Caco-2 (cell line): ENCODE measurements around the gene C5orf15. TPM values are rescaled to one million over a fixed set of nuclear protein-coding genes. Genes with fewer than 3 reads are reported as not detected.

Source experiments
- BruUV-seq: library from RNA; stranded (reverse); fragments of 400-500 nt; replicated peaks from 2 replicates; lab custom pipeline; 2021; lab: Mats Ljungman, UMichigan
- CTCF ChIA-PET: fragments of 300-600 bp; sonication (Branson Sonifier 250); formaldehyde crosslinking; loops from one replicate; lab custom pipeline; 2022; ENCODE audit warnings: antibody characterized with exemption; lab: Charles Lee
- POLR2A ChIA-PET: fragments of 300-600 bp; sonication (Branson Sonifier 250); formaldehyde crosslinking; loops from one replicate; lab custom pipeline; 2022; ENCODE audit warnings: antibody characterized with exemption; lab: Charles Lee
- DNase-seq, 2 experiments: peaks; one replicate each; pipeline versions ENCODE4 v3.0.0 to v3.0.0-alpha.2; 2020 to 2022
- H3K27me3 ChIP-seq: replicated peaks from 2 replicates; pipeline ENCODE4 v1.6.0; 2011; ENCODE audit warnings: low read length; ENCODE audit not compliant: control insufficient read depth, insufficient read depth
- H3K36me3 ChIP-seq: 2 replicates; pipeline ENCODE4 v1.5.1; 2011; ENCODE audit warnings: low read length; ENCODE audit not compliant: control insufficient read depth, insufficient read depth
- H3K4me1 ChIP-seq: fragments of 250-450 bp; sonication (Bioruptor Pico); 2 replicates; pipeline ENCODE4 v1.5.1; 2020; ENCODE audit warnings: mild to moderate bottlenecking
- H3K4me3 ChIP-seq: 2 replicates; pipeline ENCODE4 v1.5.1; 2011; ENCODE audit warnings: low read depth, mild to moderate bottlenecking, control low read depth, low read length
- H3K9me3 ChIP-seq: fragments of 250-450 bp; sonication (Bioruptor Pico); 2 replicates; pipeline ENCODE4 v1.5.1; 2020; ENCODE audit warnings: mild to moderate bottlenecking, moderate library complexity
- H3K27ac Mint-ChIP-seq: one replicate; pipeline ENCODE4 v1.8.0; 2022; ENCODE audit warnings: mixed read lengths; ENCODE audit not compliant: unreplicated experiment
- H3K27me3 Mint-ChIP-seq: one replicate; pipeline ENCODE4 v1.8.0; 2022; ENCODE audit warnings: mixed read lengths; ENCODE audit not compliant: insufficient read depth, unreplicated experiment
- H3K36me3 Mint-ChIP-seq: one replicate; pipeline ENCODE4 v1.8.0; 2022; ENCODE audit warnings: mild to moderate bottlenecking, mixed read lengths; ENCODE audit not compliant: insufficient read depth, unreplicated experiment
- H3K4me1 Mint-ChIP-seq: one replicate; pipeline ENCODE4 v1.8.0; 2022; ENCODE audit warnings: low read depth, mixed read lengths; ENCODE audit not compliant: unreplicated experiment
- H3K4me3 Mint-ChIP-seq: one replicate; pipeline ENCODE4 v1.8.0; 2022; ENCODE audit warnings: mild to moderate bottlenecking, moderate library complexity, mixed read lengths; ENCODE audit not compliant: unreplicated experiment
- H3K9me3 Mint-ChIP-seq: one replicate; pipeline ENCODE4 v1.8.0; 2022; ENCODE audit warnings: mixed read lengths; ENCODE audit not compliant: unreplicated experiment
- intact Hi-C: fragments of 100-400 bp; cut with micrococcal nuclease; formaldehyde crosslinking; loops from one replicate; pipeline ENCODE4 v1.10.0; 2022; ENCODE audit not compliant: unreplicated experiment
- total RNA-seq: library from RNA; stranded (reverse); gene quantifications from 2 replicates; pipeline ENCODE4 v1.2.3, GENCODE V29; 2022
- TF ChIP-seq, protein P1 (sequence below), 2 experiments: fragments of 200-600 bp in 1 of 2; IDR thresholded peaks; 1 replicate in 1 of 2; 2 replicates in 1 of 2; pipeline versions ENCODE4 v1.5.1 to v1.8.0; 2011 to 2022; ENCODE audit warnings: antibody characterized with exemption in 1 of 2, control low read depth in 1 of 2, inconsistent platforms in 1 of 2, low read depth in 1 of 2, low read length in 1 of 2, mild to moderate bottlenecking in 1 of 2, moderate library complexity in 1 of 2; ENCODE audit not compliant: insufficient read depth in 1 of 2, severe bottlenecking in 1 of 2, unreplicated experiment in 1 of 2

Gene C5orf15
- total RNA-seq, 1 experiment from 2014 or later = 35.6 TPM

GRCh38 chr5:133998042-133998441, 29.6 kb upstream of the C5orf15 start:
- no TSS peak for BruUV-seq
- peaks cover 5% of the 10 kb centered on the region for H3K36me3 ChIP-seq
- H3K4me3 ChIP-seq = no peak overlapping the region
- H3K4me1 ChIP-seq = peaks cover 65% of the 10 kb centered on the region
- peaks cover 37% of the 10 kb centered on the region for H3K4me1 Mint-ChIP-seq
- CTCF ChIA-PET = interaction anchor here (0.9 to 1.8 kb wide), 2 partner anchors 18 to 29 kb away, joined by 7 to 9 read pairs; no protein-coding TSS in a partner anchor
- H3K27me3 Mint-ChIP-seq = no peaks in the 10 kb centered on the region
- no peaks in the 10 kb centered on the region for H3K27me3 ChIP-seq
- H3K9me3 ChIP-seq = no peaks in the 10 kb centered on the region
- H3K4me3 Mint-ChIP-seq = no peak overlapping the region
- no peak for DNase-seq
- TF ChIP-seq, protein P1, sequence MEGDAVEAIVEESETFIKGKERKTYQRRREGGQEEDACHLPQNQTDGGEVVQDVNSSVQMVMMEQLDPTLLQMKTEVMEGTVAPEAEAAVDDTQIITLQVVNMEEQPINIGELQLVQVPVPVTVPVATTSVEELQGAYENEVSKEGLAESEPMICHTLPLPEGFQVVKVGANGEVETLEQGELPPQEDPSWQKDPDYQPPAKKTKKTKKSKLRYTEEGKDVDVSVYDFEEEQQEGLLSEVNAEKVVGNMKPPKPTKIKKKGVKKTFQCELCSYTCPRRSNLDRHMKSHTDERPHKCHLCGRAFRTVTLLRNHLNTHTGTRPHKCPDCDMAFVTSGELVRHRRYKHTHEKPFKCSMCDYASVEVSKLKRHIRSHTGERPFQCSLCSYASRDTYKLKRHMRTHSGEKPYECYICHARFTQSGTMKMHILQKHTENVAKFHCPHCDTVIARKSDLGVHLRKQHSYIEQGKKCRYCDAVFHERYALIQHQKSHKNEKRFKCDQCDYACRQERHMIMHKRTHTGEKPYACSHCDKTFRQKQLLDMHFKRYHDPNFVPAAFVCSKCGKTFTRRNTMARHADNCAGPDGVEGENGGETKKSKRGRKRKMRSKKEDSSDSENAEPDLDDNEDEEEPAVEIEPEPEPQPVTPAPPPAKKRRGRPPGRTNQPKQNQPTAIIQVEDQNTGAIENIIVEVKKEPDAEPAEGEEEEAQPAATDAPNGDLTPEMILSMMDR (IDR thresholded peaks at IDR 0.05; ENCODE audit: insufficient read depth in 1 of 2, low read depth in 1 of 2, low read length in 1 of 2, severe bottlenecking in 1 of 2, unreplicated experiment in 1 of 2) = no peak
- intact Hi-C loops = no loop called here
- POLR2A ChIA-PET = no interaction called here
- H3K36me3 Mint-ChIP-seq = peaks cover 35% of the 10 kb centered on the region
- H3K9me3 Mint-ChIP-seq = no peaks in the 10 kb centered on the region
- no peak overlapping the region for H3K27ac Mint-ChIP-seq

DNA sequence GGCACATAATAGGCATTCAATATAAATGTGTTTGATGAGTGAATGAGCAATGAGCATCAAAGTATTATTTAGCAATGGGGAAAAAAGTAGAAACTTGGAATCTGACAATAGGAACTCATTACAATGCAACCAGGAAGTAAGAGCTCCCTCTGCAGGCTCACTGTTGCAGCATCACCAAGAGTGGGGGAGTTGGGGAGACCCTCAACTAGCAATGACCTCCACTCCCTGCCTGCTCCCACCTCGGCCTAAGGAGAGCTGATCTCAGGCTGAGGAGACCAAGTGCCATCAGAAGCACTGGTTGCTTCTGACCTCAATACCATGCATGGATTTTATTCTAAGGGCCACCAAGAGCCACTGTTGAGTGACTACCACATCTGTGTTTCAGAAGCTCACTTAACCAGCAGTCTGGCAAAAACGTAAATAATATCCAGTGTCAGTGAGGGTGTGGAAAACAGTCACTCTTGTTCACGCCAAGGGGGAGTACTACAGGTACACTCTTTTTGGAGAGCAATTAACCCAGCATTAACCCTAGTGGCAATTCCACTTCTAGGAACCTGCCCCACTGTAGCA, 28.3 kb upstream of the C5orf15 start:
- Histone ChIP-seq H3K9me3 (no peaks in the 10 kb centered on the region), H3K36me3 (peaks cover 3% of the 10 kb centered on the region), H3K27me3 (no peaks in the 10 kb centered on the region), H3K4me3 (no peak overlapping the region), H3K4me1 (peaks cover 56% of the 10 kb centered on the region)
- CTCF ChIA-PET = interaction anchor here (0.6 to 2.0 kb wide), 12 partner anchors 8 to 1769 kb away, joined by 3 to 10 read pairs (median 4); partner anchors contain the start of genes P4HA2 and VDAC1
- H3K36me3 Mint-ChIP-seq = peaks cover 33% of the 10 kb centered on the region
- DNase-seq = no peak
- H3K27ac Mint-ChIP-seq = no peak overlapping the region
- intact Hi-C loops = no loop called here
- no TSS peak for BruUV-seq
- H3K27me3 Mint-ChIP-seq = no peaks in the 10 kb centered on the region
- H3K9me3 Mint-ChIP-seq = no peaks in the 10 kb centered on the region
- no peak overlapping the region for H3K4me3 Mint-ChIP-seq
- POLR2A ChIA-PET = interaction anchor here (1.0 kb wide), 1 partner anchor 8 kb away, joined by 4 read pairs; the partner anchor contains the start of gene VDAC1
- H3K4me1 Mint-ChIP-seq = peaks cover 44% of the 10 kb centered on the region
- TF ChIP-seq, protein P1 (IDR thresholded peaks at IDR 0.05; ENCODE audit: insufficient read depth in 1 of 2, low read depth in 1 of 2, low read length in 1 of 2, severe bottlenecking in 1 of 2, unreplicated experiment in 1 of 2) = peak; percentile 45 to 59

- no peak overlapping the region for H3K4me3 ChIP-seq
- ChIA-PET POLR2A (interaction anchor here (1.0 kb wide), 1 partner anchor 9 kb away, joined by 4 read pairs; the partner anchor contains the start of gene VDAC1), CTCF (interaction anchor here (0.6 to 2.0 kb wide), 8 partner anchors 9 to 43 kb away, joined by 3 to 10 read pairs (median 6); partner anchors contain the start of gene VDAC1)
- no peak for DNase-seq
- Mint-ChIP-seq H3K9me3 (no peaks in the 10 kb centered on the region), H3K4me1 (peaks cover 44% of the 10 kb centered on the region), H3K27ac (peak overlapping the region; percentile 79), H3K4me3 (no peak overlapping the region), H3K27me3 (no peaks in the 10 kb centered on the region), H3K36me3 (peaks cover 32% of the 10 kb centered on the region)
- no peaks in the 10 kb centered on the region for H3K9me3 ChIP-seq
- peaks cover 3% of the 10 kb centered on the region for H3K36me3 ChIP-seq
- no peaks in the 10 kb centered on the region for H3K27me3 ChIP-seq
- intact Hi-C loops = no loop called here
- BruUV-seq = no TSS peak
- peaks cover 53% of the 10 kb centered on the region for H3K4me1 ChIP-seq
- TF ChIP-seq, protein P1 (IDR thresholded peaks at IDR 0.05; ENCODE audit: insufficient read depth in 1 of 2, low read depth in 1 of 2, low read length in 1 of 2, severe bottlenecking in 1 of 2, unreplicated experiment in 1 of 2) = no peak
Observed at GRCh38 chr5:133995883-133996563, 27.6 kb upstream of the C5orf15 start.
